Activated B cell treated with CpG ODN at 0.5 μM for 24 hours (primary cell): Measurements from ENCODE around the gene TOP2A. TPM values are rescaled to one million over a fixed set of nuclear protein-coding genes. Genes with fewer than 3 reads are reported as not detected.
"Not testable (repeated sequence)": the region's sequence is repeated elsewhere in the genome, so short reads cannot be mapped to it uniquely, and the experiment has no call there.

Experiments
- ATAC-seq: fragments of 200-7000 bp; cut with Tn5 transposase; one replicate; pipeline ENCODE4 v1.10.0; 2021; ENCODE audit warnings: low read depth, mild to moderate bottlenecking, moderate library complexity
- CTCF ChIA-PET: fragments of 350-600 bp; sonication (Branson Sonifier 250); formaldehyde crosslinking; loops from one replicate; lab custom pipeline; 2021; ENCODE audit warnings: antibody characterized with exemption; lab: Charles Lee
- POLR2A ChIA-PET: fragments of 350-600 bp; sonication (Branson Sonifier 250); formaldehyde crosslinking; loops from one replicate; lab custom pipeline; 2021; ENCODE audit warnings: antibody characterized with exemption; lab: Charles Lee
- DNase-seq: peaks from one replicate; pipeline ENCODE4 v3.0.0; 2022
- H3K27ac Mint-ChIP-seq: one replicate; pipeline ENCODE4 v1.8.0; 2020; ENCODE audit warnings: mixed read lengths
- H3K27me3 Mint-ChIP-seq: one replicate; pipeline ENCODE4 v1.8.0; 2021; ENCODE audit warnings: mixed read lengths
- H3K36me3 Mint-ChIP-seq: one replicate; pipeline ENCODE4 v1.8.0; 2021; ENCODE audit warnings: low read depth, mixed read lengths
- H3K4me1 Mint-ChIP-seq: one replicate; pipeline ENCODE4 v1.8.0; 2021; ENCODE audit warnings: mixed read lengths
- H3K4me3 Mint-ChIP-seq: one replicate; pipeline ENCODE4 v1.8.0; 2020; ENCODE audit warnings: mild to moderate bottlenecking, mixed read lengths
- H3K9me3 Mint-ChIP-seq: one replicate; pipeline ENCODE4 v1.8.0; 2020; ENCODE audit warnings: mixed read lengths
- CTCF ChIP-seq: fragments of 200-600 bp; IDR thresholded peaks from one replicate; pipeline ENCODE4 v1.8.0; 2022; ENCODE audit warnings: antibody characterized with exemption, mild to moderate bottlenecking
- intact Hi-C: fragments of 100-400 bp; cut with micrococcal nuclease; formaldehyde crosslinking; loops from one replicate; pipeline ENCODE4 v1.15.1; 2024
- total RNA-seq: library from RNA; stranded (reverse); gene quantifications from 2 replicates; pipeline ENCODE4 v1.2.3, GENCODE V29; 2022

The TOP2A gene
- total RNA-seq, 1 donor from 2014 or later, result 6.6 TPM

- ChIA-PET CTCF (interaction anchor here (0.6 to 4.2 kb wide), 9 partner anchors 59 to 905 kb away, joined by 3 to 31 read pairs (median 7); no protein-coding TSS in a partner anchor), POLR2A (interaction anchor here (0.9 to 3.7 kb wide), 11 partner anchors 91 to 437 kb away, joined by 3 to 21 read pairs (median 6); partner anchors contain the start of genes PSMD3 and WIPF2)
- H3K36me3 Mint-ChIP-seq, result peaks cover 5% of the 10 kb centered on the region
- peak overlapping the region; percentile 94 for H3K4me3 Mint-ChIP-seq
- H3K4me1 Mint-ChIP-seq, result peaks cover 21% of the 10 kb centered on the region
- no peak overlapping the region for H3K27ac Mint-ChIP-seq
- no peaks in the 10 kb centered on the region for H3K27me3 Mint-ChIP-seq
- no peaks in the 10 kb centered on the region for H3K9me3 Mint-ChIP-seq
- intact Hi-C loops, result loop anchor here (1.0 to 10.0 kb wide), 7 partner anchors 18 to 1250 kb away; partner anchors contain the start of gene CDC6
- no peak for TF ChIP-seq CTCF
- DNase-seq (no peak), ATAC-seq (no peak)
These were observed 463 bp downstream of the TOP2A start for GRCh38 chr17:40417258-40417608.

- DNase-seq (no peak), ATAC-seq (no peak)
- no peak for TF ChIP-seq CTCF
- Mint-ChIP-seq H3K27me3 (no peaks in the 10 kb centered on the region), H3K27ac (no peak overlapping the region), H3K9me3 (no peaks in the 10 kb centered on the region), H3K36me3 (peaks cover 5% of the 10 kb centered on the region), H3K4me1 (peaks cover 21% of the 10 kb centered on the region), H3K4me3 (peak overlapping the region; percentile 94)
- ChIA-PET CTCF (interaction anchor here (1.3 to 4.2 kb wide), 6 partner anchors 24 to 144 kb away, joined by 3 to 31 read pairs (median 8); no protein-coding TSS in a partner anchor), POLR2A (interaction anchor here (1.6 to 3.7 kb wide), 3 partner anchors 117 to 199 kb away, joined by 8 to 21 read pairs (median 17); no protein-coding TSS in a partner anchor)
- intact Hi-C loops, result loop anchor here (1.0 to 10.0 kb wide), 7 partner anchors 18 to 1251 kb away; partner anchors contain the start of gene CDC6
These were observed 1.0 kb downstream of the TOP2A start for GRCh38 chr17:40416671-40417070.

GRCh38 chr17:40415390-40415789 lies 2.3 kb downstream of the TOP2A start:
- peak; percentile 63 for TF ChIP-seq CTCF
- no peaks in the 10 kb centered on the region for H3K27me3 Mint-ChIP-seq
- H3K36me3 Mint-ChIP-seq, result peaks cover 5% of the 10 kb centered on the region
- ATAC-seq (no peak), DNase-seq (no peak)
- CTCF ChIA-PET, result interaction anchor here (0.8 to 4.2 kb wide), 6 partner anchors 25 to 402 kb away, joined by 3 to 31 read pairs (median 4); no protein-coding TSS in a partner anchor
- H3K27ac Mint-ChIP-seq, result no peak overlapping the region
- no peaks in the 10 kb centered on the region for H3K9me3 Mint-ChIP-seq
- H3K4me1 Mint-ChIP-seq, result peaks cover 21% of the 10 kb centered on the region
- intact Hi-C loops, result loop anchor here (1.0 to 10.0 kb wide), 7 partner anchors 57 to 1252 kb away; partner anchors contain the start of gene CDC6
- POLR2A ChIA-PET, result interaction anchor here (0.7 to 3.7 kb wide), 2 partner anchors 139 to 146 kb away, joined by 5 to 21 read pairs; no protein-coding TSS in a partner anchor
- H3K4me3 Mint-ChIP-seq, result peak overlapping the region; percentile 24

- intact Hi-C loops, result loop anchor here (10.0 kb wide), 1 partner anchor 400 kb away; no protein-coding TSS in a partner anchor
- H3K36me3 Mint-ChIP-seq, H3K27ac Mint-ChIP-seq: not testable (repeated sequence)
These were observed 3.4 kb downstream of the TOP2A start for GRCh38 chr17:40414312-40414711.

GRCh38 chr17:40412880-40413279 lies 4.8 kb downstream of the TOP2A start:
- ATAC-seq (no peak), DNase-seq (no peak)
- Mint-ChIP-seq H3K36me3 (peaks cover 3% of the 10 kb centered on the region), H3K9me3 (no peaks in the 10 kb centered on the region), H3K27me3 (no peaks in the 10 kb centered on the region), H3K27ac (no peak overlapping the region), H3K4me3 (no peak overlapping the region), H3K4me1 (peaks cover 12% of the 10 kb centered on the region)
- no peak for TF ChIP-seq CTCF
- POLR2A ChIA-PET, result no interaction called here
- intact Hi-C loops, result loop anchor here (10.0 kb wide), 1 partner anchor 402 kb away; no protein-coding TSS in a partner anchor
- CTCF ChIA-PET, result interaction anchor here (0.7 kb wide), 1 partner anchor 55 kb away, joined by 3 read pairs; no protein-coding TSS in a partner anchor

More at GRCh38 chr17:40414312-40414711, 3.4 kb downstream of the TOP2A start:
- H3K27me3 Mint-ChIP-seq, H3K9me3 Mint-ChIP-seq, H3K4me3 Mint-ChIP-seq, ATAC-seq, DNase-seq: not testable (repeated sequence)
- ChIA-PET POLR2A (interaction anchor here (0.6 kb wide), 1 partner anchor 233 kb away, joined by 3 read pairs; no protein-coding TSS in a partner anchor), CTCF (interaction anchor here (1.0 to 4.2 kb wide), 4 partner anchors 14 to 118 kb away, joined by 3 to 31 read pairs (median 4); no protein-coding TSS in a partner anchor)
- H3K4me1 Mint-ChIP-seq, result peaks cover 18% of the 10 kb centered on the region
